SK-N-SH treated with all-trans-retinoic acid at 6 μM for 48 hours (cell line): Measurements from ENCODE around the gene DLX5.

Source experiments
- ATAC-seq: fragments of 200-7000 bp; cut with Tn5 transposase; 3 replicates; pipeline ENCODE4 v1.9.1; 2020; ENCODE audit warnings: mild to moderate bottlenecking, moderate library complexity
- ARNTL ChIP-seq: fragments of 450-650 bp; formaldehyde crosslinking; IDR thresholded peaks from 2 replicates; pipeline ENCODE4 v1.5.0; 2020; ENCODE audit warnings: low read depth, mild to moderate bottlenecking, moderate library complexity, borderline replicate concordance
- BACH2 ChIP-seq: fragments of 250-450 bp; sonication (Bioruptor Pico); IDR thresholded peaks from 2 replicates; pipeline ENCODE4 v1.9.0; 2021; ENCODE audit warnings: mild to moderate bottlenecking, borderline replicate concordance
- CSDC2 ChIP-seq: fragments of 250-450 bp; sonication (Bioruptor Pico); IDR thresholded peaks from 2 replicates; pipeline ENCODE4 v1.5.0; 2020; ENCODE audit warnings: mild to moderate bottlenecking, moderate library complexity
- ISL1 ChIP-seq: fragments of 250-450 bp; sonication (Bioruptor Pico); IDR thresholded peaks from 2 replicates; pipeline ENCODE4 v2.1.2; 2022; ENCODE audit warnings: mild to moderate bottlenecking, moderate library complexity
- OSR1 ChIP-seq: fragments of 250-450 bp; sonication (Bioruptor Pico); IDR thresholded peaks from 2 replicates; pipeline ENCODE4 v1.8.0; 2022; ENCODE audit warnings: moderate library complexity, mild to moderate bottlenecking, inconsistent platforms
- PPARA ChIP-seq: fragments of 250-450 bp; sonication (Bioruptor Pico); IDR thresholded peaks from 2 replicates; pipeline ENCODE4 v1.5.0; 2020; ENCODE audit warnings: mild to moderate bottlenecking, borderline replicate concordance
- RARB ChIP-seq: fragments of 250-450 bp; sonication (Bioruptor Pico); IDR thresholded peaks from 2 replicates; pipeline ENCODE4 v1.8.0; 2021; ENCODE audit warnings: mild to moderate bottlenecking, moderate library complexity
- SNAI2 ChIP-seq: fragments of 250-450 bp; sonication (Bioruptor Pico); IDR thresholded peaks from 2 replicates; pipeline ENCODE4 v1.5.0; 2020; ENCODE audit warnings: mild to moderate bottlenecking, moderate library complexity
- TCF4 ChIP-seq: fragments of 250-450 bp; sonication (Bioruptor Pico); IDR thresholded peaks from 2 replicates; pipeline ENCODE4 v1.8.0; 2021; ENCODE audit warnings: mild to moderate bottlenecking, moderate library complexity, borderline replicate concordance
- TOX ChIP-seq: fragments of 250-450 bp; sonication (Bioruptor Pico); IDR thresholded peaks from 2 replicates; pipeline ENCODE4 v1.8.0; 2021; ENCODE audit warnings: mild to moderate bottlenecking, moderate library complexity, borderline replicate concordance
- ZC3H10 ChIP-seq: fragments of 250-450 bp; sonication (Bioruptor Pico); IDR thresholded peaks from 2 replicates; pipeline ENCODE4 v1.5.1; 2021; ENCODE audit warnings: mild to moderate bottlenecking, moderate library complexity
- ZFP3 ChIP-seq: fragments of 250-450 bp; sonication (Bioruptor Pico); IDR thresholded peaks from 2 replicates; pipeline ENCODE4 v1.5.0; 2020; ENCODE audit warnings: mild to moderate bottlenecking, moderate library complexity
- ZFP30 ChIP-seq: fragments of 450-650 bp; formaldehyde crosslinking; IDR thresholded peaks from 2 replicates; pipeline ENCODE4 v1.5.0; 2022; ENCODE audit warnings: mild to moderate bottlenecking, moderate library complexity
- ZNF565 ChIP-seq: fragments of 450-650 bp; formaldehyde crosslinking; conservative IDR thresholded peaks from 2 replicates; pipeline ENCODE4 v1.5.0; 2020; ENCODE audit warnings: low read depth, mild to moderate bottlenecking, moderate library complexity
- ZNF70 ChIP-seq: fragments of 450-650 bp; formaldehyde crosslinking; IDR thresholded peaks from 2 replicates; pipeline ENCODE4 v1.5.0; 2020; ENCODE audit warnings: mild to moderate bottlenecking, moderate library complexity
- ZNF8 ChIP-seq: fragments of 450-650 bp; formaldehyde crosslinking; IDR thresholded peaks from 2 replicates; pipeline ENCODE4 v1.5.0; 2020; ENCODE audit warnings: mild to moderate bottlenecking, moderate library complexity
- TF ChIP-seq, protein P1 (sequence below): fragments of 250-450 bp; sonication (Bioruptor Pico); IDR thresholded peaks from 2 replicates; pipeline ENCODE4 v1.5.0; 2020; ENCODE audit warnings: mild to moderate bottlenecking, moderate library complexity
- TF ChIP-seq, protein P2 (sequence below): fragments of 250-450 bp; sonication (Bioruptor Pico); IDR thresholded peaks from 2 replicates; pipeline ENCODE4 v1.8.0; 2020; ENCODE audit warnings: mild to moderate bottlenecking, moderate library complexity, borderline replicate concordance
- TF ChIP-seq, protein P3 (sequence below): fragments of 250-450 bp; sonication (Bioruptor Pico); IDR thresholded peaks from 2 replicates; pipeline ENCODE4 v1.5.1; 2020; ENCODE audit warnings: low read depth, mild to moderate bottlenecking, moderate library complexity
- TF ChIP-seq, protein P4 (sequence below): fragments of 250-450 bp; sonication (Bioruptor Pico); IDR thresholded peaks from 2 replicates; pipeline ENCODE4 v1.5.1; 2021; ENCODE audit warnings: mild to moderate bottlenecking, moderate library complexity
- TF ChIP-seq, protein P5 (sequence below): fragments of 250-450 bp; sonication (Bioruptor Pico); IDR thresholded peaks from 2 replicates; pipeline ENCODE4 v1.8.0; 2021; ENCODE audit warnings: low read depth, mild to moderate bottlenecking, moderate library complexity, borderline replicate concordance

DLX5 gene

DNA sequence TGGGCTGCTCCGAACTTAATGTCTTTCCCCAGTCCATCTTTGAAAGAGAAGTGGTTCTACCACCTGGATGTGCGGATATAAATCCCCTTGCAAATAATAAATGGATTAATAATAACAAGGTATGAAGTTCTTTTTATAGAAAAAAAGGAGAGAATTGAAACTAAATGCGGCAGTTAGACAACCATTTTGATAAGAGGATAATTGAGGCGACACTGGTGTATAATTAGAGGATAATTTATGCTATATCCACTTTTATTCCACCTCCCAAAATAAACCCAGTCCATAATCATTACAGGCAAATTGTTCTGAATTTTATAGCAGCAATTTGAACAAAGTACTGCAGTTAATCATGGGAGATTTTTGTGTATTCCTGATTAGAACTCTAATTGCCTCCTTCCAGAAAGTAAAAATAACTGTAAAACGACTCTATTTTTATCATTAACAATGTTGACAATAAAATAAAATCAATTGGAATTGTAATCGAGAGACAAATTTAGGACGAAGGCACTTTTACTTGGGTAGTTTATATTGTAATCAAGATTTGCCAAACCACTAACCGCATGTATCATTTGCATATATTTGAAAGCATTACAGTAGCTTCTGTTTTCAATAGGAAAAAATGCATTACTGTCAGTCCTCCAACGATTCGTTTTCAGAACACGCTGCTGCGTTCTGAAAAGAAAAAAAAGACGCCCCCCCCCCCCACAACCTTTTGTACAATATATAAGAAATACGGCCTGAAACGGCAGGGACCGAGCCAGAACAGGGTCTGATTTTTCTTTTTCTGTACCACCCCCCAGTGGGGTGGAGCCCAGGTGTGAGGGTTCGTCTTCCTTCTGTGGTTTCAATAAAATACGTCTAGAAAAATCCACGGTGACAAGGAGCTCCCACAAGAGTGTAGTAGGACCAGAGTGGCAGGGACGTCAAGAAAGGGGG, 20.1 kb downstream of the DLX5 start:
- ATAC-seq: no peak
- TF ChIP-seq, protein P1, sequence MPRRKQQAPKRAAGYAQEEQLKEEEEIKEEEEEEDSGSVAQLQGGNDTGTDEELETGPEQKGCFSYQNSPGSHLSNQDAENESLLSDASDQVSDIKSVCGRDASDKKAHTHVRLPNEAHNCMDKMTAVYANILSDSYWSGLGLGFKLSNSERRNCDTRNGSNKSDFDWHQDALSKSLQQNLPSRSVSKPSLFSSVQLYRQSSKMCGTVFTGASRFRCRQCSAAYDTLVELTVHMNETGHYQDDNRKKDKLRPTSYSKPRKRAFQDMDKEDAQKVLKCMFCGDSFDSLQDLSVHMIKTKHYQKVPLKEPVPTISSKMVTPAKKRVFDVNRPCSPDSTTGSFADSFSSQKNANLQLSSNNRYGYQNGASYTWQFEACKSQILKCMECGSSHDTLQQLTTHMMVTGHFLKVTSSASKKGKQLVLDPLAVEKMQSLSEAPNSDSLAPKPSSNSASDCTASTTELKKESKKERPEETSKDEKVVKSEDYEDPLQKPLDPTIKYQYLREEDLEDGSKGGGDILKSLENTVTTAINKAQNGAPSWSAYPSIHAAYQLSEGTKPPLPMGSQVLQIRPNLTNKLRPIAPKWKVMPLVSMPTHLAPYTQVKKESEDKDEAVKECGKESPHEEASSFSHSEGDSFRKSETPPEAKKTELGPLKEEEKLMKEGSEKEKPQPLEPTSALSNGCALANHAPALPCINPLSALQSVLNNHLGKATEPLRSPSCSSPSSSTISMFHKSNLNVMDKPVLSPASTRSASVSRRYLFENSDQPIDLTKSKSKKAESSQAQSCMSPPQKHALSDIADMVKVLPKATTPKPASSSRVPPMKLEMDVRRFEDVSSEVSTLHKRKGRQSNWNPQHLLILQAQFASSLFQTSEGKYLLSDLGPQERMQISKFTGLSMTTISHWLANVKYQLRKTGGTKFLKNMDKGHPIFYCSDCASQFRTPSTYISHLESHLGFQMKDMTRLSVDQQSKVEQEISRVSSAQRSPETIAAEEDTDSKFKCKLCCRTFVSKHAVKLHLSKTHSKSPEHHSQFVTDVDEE (CRISPR knock-in tag): no peak
- TF ChIP-seq, protein P2, sequence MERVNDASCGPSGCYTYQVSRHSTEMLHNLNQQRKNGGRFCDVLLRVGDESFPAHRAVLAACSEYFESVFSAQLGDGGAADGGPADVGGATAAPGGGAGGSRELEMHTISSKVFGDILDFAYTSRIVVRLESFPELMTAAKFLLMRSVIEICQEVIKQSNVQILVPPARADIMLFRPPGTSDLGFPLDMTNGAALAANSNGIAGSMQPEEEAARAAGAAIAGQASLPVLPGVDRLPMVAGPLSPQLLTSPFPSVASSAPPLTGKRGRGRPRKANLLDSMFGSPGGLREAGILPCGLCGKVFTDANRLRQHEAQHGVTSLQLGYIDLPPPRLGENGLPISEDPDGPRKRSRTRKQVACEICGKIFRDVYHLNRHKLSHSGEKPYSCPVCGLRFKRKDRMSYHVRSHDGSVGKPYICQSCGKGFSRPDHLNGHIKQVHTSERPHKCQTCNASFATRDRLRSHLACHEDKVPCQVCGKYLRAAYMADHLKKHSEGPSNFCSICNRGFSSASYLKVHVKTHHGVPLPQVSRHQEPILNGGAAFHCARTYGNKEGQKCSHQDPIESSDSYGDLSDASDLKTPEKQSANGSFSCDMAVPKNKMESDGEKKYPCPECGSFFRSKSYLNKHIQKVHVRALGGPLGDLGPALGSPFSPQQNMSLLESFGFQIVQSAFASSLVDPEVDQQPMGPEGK: no peak
- TF ChIP-seq CSDC2 (CRISPR knock-in tag) (no peak), SNAI2 (CRISPR knock-in tag) (no peak), ZC3H10 (CRISPR knock-in tag) (no peak), ZNF565 (CRISPR knock-in tag) (no peak), PPARA (CRISPR knock-in tag) (no peak), ISL1 (CRISPR knock-in tag) (no peak), RARB (CRISPR knock-in tag) (no peak), ZFP3 (CRISPR knock-in tag) (no peak), BACH2 (CRISPR knock-in tag) (no peak), ZNF70 (CRISPR knock-in tag) (no peak), ZFP30 (CRISPR knock-in tag) (no peak), ARNTL (no peak), OSR1 (CRISPR knock-in tag) (no peak), ZNF8 (CRISPR knock-in tag) (no peak), TOX (CRISPR knock-in tag) (no peak)
- TF ChIP-seq, protein P3, sequence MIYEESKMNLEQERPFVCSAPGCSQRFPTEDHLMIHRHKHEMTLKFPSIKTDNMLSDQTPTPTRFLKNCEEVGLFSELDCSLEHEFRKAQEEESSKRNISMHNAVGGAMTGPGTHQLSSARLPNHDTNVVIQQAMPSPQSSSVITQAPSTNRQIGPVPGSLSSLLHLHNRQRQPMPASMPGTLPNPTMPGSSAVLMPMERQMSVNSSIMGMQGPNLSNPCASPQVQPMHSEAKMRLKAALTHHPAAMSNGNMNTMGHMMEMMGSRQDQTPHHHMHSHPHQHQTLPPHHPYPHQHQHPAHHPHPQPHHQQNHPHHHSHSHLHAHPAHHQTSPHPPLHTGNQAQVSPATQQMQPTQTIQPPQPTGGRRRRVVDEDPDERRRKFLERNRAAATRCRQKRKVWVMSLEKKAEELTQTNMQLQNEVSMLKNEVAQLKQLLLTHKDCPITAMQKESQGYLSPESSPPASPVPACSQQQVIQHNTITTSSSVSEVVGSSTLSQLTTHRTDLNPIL (CRISPR knock-in tag): no peak
- TF ChIP-seq, protein P4, sequence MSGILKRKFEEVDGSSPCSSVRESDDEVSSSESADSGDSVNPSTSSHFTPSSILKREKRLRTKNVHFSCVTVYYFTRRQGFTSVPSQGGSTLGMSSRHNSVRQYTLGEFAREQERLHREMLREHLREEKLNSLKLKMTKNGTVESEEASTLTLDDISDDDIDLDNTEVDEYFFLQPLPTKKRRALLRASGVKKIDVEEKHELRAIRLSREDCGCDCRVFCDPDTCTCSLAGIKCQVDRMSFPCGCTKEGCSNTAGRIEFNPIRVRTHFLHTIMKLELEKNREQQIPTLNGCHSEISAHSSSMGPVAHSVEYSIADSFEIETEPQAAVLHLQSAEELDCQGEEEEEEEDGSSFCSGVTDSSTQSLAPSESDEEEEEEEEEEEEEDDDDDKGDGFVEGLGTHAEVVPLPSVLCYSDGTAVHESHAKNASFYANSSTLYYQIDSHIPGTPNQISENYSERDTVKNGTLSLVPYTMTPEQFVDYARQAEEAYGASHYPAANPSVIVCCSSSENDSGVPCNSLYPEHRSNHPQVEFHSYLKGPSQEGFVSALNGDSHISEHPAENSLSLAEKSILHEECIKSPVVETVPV (CRISPR knock-in tag): no peak

DNA sequence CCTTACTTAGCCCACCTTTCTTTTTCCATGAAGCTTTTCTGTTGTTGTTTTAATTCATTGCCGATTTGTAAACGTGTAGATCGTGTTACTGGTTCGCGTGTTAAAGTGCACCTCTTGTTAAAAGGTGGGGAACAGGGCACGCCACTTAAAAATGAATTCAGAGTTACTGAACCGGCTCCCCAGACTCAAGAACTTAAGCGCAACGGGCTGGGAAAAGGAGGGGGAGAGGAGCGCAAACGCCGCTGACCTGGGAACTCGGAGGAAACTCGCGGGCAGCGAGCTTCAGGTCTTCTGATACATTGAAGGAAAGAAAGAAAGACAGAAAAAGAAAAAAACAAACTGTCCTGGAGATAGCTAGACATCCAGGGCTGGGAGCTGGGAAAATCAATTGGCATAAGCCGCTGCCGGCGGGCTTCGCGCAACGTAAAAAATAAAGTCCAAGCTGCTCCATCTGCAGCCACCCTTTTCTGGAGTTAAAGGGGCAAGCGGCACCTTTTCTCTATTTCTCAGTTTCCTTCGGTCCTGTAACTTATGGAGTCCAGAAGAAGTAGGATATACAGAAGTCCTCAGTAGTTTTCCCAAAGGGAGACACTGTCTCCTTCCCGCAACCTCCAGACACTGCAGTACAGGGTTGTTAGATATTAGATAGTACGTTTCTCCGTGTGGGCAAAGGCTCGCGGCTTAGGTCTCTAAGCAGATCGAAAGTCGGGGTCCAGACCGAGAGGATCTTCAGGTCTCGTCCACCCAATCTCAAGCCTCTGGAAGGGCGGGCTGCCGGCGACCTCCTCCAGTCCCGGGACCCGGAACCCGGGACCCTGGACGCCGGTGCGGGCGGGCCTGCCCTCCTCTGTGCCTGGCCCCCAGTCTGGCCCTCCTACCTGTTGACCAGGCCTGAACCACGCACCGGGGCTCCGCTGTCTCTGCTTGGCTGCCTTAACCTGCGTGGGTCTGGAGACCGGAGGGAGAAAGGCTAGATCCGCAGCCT, 21.1 kb downstream of the DLX5 start:
- ATAC-seq: no peak
- TF ChIP-seq TOX (CRISPR knock-in tag) (no peak), ZNF70 (CRISPR knock-in tag) (no peak), ZFP30 (CRISPR knock-in tag) (no peak), TCF4 (no peak), SNAI2 (CRISPR knock-in tag) (no peak), BACH2 (CRISPR knock-in tag) (no peak), ISL1 (CRISPR knock-in tag) (no peak), ARNTL (no peak), CSDC2 (CRISPR knock-in tag) (no peak), ZNF8 (CRISPR knock-in tag) (no peak), RARB (CRISPR knock-in tag) (no peak)
- TF ChIP-seq, protein P2: no peak
- TF ChIP-seq, protein P5, sequence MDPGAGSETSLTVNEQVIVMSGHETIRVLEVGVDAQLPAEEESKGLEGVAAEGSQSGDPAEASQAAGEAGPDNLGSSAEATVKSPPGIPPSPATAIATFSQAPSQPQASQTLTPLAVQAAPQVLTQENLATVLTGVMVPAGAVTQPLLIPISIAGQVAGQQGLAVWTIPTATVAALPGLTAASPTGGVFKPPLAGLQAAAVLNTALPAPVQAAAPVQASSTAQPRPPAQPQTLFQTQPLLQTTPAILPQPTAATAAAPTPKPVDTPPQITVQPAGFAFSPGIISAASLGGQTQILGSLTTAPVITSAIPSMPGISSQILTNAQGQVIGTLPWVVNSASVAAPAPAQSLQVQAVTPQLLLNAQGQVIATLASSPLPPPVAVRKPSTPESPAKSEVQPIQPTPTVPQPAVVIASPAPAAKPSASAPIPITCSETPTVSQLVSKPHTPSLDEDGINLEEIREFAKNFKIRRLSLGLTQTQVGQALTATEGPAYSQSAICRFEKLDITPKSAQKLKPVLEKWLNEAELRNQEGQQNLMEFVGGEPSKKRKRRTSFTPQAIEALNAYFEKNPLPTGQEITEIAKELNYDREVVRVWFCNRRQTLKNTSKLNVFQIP: no peak
- TF ChIP-seq, protein P4 (CRISPR knock-in tag): no peak
- TF ChIP-seq, protein P3 (CRISPR knock-in tag): no peak
- TF ChIP-seq, all 23 proteins: peak for 0
